HG02610 (cell line): ENCODE data around the gene TBC1D9B.

Experiments used
- ATAC-seq: cut with Tn5 transposase; IDR thresholded peaks from one replicate; pipeline ENCODE4 v1.9.1; 2021; ENCODE audit warnings: mild to moderate bottlenecking, moderate library complexity; ENCODE audit not compliant: unreplicated experiment

TBC1D9B gene

DNA sequence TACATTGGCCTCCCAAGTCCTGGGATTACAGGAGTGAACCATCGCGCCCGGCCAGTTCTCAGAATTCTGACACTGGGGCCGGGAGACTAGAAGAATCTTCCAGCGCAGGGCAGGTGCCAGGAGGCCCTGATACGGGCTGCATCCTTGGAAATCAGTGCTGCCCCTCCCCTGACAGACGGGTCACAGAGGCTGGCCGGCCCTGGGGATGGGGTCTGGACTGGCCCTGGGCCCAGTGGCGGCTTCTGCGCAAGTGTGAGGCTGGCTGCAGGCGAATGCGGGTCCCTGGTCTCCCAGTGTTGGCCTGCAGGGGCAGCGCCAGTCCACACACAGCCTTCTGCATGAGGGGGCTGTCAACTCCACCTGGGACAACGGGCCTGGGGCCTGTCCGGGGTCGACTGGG is 831 bp upstream of the TBC1D9B start:
- no peak for ATAC-seq

DNA sequence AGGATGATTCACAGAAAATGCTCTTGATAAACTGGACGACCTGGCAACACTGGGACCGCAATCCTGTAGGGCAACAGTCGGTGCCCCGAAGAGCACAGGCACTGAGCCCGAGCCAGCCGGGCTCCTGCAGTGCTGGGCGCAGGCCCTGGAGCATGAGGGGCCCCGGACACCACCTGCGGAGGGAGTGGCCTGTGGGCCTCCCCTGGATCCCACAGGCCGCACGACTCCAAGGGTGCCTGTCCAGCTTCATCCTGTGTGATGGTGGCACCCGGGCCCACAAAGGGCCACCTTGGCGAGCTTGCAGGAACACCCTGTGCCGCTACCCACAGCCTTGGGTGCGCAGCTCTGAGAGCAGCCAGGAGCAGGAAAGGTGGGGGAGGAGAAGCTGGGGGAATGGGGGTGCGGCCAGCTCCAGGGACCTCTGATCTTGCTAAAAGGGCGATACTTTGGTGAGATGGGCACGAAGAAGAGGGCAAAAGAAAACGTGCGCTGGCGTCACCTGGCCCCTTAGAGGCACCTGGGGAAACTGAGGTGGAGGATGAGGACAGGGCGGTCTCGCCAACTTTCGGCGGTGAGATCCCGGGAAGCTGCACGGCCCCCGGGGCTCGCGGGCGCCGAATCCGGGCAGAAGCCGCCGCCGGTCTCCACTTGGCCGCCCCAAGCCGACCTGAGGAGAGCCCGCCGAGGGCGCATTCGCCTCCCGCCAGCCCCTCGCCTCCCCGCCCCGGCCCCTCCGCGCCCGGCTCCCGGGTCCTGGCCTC is 722 bp downstream of the TBC1D9B start:
- ATAC-seq = peak; percentile 13

DNA sequence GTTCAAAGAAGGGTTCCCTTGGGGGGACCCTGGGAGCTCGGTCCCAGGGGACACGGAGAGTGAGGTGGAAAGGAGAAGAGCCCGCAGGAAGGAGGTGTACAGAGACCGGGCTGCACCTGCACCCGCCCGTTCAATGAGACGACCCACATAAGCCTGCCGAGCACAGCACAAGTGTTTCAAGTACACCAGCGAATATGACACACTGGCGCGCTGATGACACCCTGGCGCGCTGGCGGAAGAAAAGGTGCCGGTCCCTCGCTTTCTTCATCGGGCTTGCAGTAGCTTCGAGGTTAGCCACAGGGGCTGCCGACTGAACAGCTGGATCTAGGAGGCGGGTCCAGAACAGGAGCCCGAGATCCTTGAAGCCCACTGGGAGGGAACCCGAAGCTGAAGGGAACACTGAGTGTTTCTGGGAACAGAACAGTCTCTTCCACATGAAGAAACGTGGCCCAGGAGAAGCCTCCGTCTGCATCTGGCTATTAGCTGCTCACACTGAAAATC is 1.4 kb downstream of the TBC1D9B start:
- ATAC-seq = no peak

DNA sequence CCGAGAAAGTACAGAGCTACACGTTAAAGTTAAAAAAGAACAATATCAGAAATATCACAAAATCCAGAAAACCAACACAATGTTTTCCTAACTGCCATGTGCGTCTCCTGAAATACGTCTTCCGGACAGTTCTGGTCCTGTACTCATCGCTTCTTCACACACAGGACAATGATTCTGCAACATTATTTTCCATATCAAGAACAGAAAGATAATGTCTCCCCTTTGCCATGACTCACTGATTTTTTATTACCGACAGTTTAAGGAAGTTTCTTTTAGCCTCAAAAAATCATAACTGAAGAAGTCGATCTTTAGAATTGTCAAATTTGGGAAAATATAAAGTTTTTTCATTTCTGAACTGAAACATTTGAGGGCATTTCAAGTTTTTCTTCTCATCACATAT is 2.5 kb downstream of the TBC1D9B start:
- no peak for ATAC-seq

DNA sequence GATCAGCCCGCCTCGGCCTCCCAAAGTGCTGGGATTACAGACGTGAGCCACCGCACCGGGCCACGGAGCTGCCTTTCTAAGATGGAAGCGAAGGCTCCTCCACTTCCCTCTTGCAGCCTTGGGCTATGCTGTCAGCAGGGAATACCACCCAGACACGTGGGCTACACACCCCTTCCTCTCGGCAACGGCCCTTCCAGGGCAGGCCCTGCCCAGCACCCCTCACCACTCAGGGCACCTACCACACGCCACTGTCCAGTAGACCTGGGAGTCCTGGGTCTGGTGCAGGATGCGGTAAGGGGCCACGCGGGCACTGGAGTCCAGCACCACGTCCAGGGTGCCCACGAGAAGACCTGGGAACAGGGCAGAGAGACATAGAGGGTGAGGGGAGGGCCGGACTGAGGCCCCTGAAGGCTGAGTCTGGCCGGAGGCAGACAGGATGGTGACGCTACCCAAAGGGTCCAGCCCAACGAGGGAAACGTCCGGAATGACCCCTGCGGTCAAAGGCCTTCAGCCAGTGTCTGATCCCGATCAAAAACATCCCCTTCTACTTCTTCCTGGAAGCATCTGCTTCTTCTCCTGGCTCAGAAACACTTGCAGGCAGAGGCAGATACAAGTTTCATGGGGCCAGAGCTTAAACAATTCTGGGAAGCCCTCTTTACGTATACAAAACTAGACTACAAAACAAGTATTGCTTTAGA is 3.1 kb downstream of the TBC1D9B start:
- no peak for ATAC-seq

DNA sequence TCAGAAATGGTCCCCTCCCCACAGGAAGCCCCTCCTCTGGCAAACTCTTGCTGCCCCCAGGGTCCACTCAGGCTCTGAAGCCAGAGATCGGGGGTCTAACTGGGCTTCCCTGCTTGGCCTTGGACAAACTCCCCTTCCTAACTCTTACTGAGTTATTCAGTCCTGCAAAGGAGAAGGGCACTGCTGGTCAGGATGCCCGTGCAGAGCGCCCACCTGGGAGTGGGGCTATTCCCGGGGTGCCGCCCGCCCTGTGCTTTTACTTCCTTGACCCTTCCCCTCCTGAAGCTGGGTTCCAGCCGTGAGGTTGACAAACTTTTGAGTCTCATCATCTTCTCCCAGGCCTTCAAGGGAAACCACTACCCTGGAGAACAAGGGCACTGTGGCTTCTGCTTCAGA is 4.9 kb downstream of the TBC1D9B start:
- ATAC-seq = no peak

DNA sequence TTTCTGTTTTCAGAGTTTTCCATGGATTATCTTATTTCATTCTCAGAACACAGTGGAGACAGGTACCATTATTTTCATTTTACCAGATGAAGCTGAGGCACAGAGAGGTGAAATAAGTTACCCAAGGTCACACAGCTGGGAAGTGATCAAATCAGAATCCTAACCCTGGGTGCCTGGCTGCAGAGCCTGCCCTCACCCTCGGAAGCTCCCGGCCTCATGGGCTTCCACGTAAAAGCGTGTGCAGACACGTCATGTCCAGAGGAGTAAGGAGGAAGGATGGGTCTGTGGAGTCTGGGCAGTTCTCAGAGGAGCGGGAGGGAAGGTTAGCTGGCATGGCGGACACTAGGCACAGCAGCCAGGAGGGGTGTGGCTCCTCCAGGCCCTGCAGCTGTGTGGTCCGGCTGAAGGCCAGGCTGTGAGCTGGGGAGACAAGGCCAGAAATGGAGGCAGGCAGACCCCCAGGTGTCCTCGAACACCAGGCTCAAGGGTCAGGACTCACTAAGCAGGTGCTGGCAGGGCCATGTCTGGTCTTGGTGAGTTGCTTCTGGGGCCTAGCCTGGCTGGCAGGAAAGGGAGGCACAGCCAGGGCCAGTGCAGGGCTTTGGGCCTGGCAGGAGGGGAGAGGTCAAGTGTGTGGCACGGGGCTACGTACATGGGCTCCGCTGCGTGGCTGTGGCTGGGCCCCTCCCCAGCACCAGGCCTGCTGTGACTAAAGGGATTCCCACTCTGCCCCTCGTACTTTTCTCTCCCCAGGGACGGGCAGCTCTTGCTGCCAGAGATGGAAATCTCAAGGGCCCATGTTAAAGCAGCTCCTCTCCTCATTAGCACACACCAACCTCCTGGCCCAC is 5.6 kb downstream of the TBC1D9B start:
- ATAC-seq = no peak

DNA sequence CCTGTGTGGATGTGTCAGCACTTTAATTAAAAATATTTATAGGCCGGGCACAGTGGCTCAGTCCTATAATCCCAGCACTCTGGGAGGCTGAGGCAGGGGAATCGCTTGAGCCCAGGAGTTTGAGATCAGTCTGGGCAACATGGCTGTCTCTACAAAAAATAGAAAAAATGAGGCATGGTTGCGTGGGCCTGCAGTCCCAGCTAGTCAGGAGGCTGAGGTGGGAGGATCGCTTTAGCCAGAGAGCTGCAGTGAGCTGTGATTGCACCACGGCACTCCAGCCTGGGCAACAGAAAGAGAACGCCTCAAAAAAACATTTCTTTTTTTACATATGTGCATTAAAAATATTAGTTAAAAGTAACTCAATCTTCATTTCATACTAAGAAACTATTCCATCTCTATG is 6.2 kb downstream of the TBC1D9B start:
- ATAC-seq = no peak

DNA sequence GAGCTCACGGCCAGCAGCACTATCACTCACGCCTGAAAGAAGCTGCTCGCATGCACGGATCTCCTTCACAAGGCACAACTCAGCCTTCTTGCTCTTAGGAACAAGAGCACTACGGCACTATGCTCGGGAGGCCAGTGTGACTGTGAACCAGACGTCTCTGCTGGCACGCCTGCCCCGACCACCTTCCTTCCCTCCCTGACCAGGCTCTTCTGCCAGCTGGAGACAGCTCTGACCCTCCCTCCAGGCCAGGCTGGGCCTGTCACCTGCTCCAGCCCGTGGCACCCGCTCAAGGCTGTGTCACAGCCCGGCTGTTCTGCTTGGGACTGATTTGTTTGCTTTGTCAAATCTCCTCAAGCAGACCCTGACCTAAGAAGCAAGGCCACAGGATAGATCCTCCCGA is 7.0 kb downstream of the TBC1D9B start:
- ATAC-seq = no peak

DNA sequence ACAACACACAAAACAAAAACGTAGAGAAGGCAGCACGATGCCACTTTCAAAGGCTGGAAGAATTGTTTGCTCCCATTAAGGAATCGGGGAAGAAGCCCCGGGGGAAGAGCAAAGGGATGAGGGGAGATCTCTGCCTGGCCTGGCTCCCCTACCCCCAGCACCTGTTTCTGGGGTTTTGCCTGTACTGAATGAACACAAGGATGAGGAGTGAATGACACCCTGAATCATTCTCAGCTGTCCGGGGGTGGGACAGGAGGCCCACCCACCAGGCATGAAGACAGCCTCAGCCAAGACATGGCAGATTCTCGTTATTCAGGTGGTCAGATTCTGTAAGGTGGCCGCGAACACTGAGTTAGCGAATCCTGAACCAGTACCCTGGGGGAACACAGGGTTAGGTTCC is 7.5 kb downstream of the TBC1D9B start:
- ATAC-seq = no peak

DNA sequence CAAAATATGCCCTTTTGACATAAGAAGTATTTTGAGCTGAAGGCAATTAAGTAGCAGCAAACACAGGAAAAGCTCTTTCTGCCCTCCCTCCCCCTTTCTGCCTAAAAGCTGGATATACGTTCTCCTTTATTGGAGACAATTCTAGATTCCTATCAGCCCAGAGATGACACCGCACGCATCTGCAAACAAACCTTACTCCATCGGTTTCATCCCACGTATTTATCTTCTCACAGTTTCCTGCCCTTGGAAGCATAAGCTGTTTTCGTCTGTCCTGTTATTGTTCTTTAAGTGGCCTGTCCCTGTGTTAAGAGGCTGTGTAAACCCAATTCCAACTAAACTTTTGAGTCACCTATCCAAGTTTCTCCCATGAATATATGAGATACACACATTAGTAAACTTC is 11.8 kb downstream of the TBC1D9B start:
- no peak for ATAC-seq

DNA sequence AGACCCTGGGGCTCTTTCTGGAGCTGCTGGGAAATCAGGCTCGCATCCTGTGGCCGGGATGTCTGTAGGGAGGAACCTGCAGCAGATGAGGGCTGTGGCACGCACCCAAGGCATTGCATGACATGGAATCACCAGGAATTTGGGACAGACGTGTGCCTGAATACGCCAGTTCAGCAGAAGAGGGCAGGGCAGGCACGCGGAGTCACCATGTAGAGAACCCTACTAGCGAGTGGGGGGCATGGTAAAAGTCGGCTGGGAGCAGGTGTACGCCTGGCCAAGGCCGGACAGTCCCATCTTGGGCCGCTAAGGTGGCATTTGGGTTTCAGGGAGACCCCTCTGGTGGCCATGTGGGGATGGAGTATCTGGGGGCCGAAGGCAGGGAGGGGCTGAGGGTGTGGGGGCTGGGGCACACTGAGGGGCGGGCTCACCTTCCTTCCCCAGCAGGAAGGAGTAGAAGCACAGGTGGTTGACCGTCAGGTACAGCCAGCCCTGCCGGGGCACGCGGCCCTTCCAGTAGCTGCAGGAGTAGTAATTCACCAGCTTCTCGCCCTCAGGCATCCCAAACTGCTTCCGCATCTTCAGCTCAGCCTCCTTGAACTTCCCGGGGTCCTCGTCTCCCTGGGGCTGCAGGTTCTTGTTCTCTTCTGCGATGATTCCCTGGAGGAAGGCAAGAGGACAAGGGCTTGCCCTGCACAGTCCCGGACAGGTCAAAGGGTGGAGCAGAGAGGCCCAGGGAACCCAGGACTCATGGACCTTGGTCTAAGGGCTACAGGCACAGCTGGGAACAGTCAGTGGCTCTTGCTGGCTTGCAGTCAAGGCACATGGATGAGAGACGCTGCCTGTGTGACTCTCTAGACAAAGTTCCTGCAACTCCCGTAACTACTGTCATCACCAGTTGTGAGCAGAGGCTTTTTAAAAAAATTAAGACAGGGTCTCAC is 13.5 kb downstream of the TBC1D9B start:
- ATAC-seq = no peak

DNA sequence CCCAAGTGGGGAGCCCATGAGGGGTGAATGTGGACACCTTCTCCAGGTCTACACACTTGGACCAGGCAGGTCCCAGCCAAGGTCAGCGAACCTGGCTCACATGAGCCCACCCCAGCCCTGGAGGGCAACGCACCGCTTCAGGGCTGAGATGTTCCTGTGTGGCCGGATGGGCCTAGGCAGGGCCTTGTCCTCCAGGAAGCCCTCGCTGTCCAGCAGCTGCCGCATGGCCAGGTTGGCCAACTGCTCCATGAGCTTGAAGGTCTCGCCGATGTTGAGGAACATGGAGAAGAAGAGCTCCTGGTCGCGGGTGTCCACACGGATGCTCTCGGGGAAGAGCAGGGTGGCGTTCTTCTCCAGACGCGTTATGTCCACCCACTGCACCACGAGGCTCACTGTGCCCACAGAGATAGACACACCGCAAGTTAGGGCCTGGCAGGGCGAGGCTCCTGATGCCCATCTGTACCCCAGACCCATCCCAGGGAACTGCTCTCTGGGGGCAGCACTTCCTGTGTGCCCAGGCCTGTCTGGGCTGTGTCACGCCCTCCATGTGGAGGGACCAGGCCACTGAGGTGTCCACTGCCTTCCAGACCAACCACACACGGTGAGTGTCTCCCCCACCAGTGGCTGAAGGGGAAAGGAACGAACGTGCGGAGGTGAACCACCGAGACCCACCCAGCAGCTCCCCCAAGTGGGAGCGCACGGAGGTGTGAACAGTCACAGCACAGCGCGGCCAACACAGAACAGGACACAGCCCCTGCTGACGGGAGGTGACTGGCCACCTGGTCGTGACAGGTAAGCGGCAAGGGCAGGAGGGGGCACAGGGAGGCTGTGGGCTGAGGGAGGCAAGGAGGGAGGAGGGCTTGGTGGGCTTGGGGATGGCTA is 14.4 kb downstream of the TBC1D9B start:
- ATAC-seq = no peak

DNA sequence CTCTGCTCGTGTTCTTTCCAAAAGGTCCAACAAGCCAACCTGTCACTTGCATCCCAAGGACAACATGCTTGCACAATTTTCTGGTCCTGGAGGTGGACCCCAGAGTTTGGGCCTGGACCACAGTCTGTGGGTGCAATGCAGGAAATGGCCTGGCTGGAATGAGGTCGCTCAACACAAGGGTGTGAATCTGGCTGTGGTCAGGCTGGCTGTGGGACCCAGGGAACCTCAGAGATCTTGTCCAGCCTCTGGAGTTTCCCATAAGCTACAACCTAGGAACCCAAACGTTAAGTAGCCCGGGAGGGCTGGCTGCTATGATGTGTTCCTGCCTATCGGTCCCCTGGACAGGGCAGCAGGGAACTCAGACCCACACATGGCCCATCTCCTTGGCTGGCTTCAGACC is 15.4 kb downstream of the TBC1D9B start:
- ATAC-seq = no peak

DNA sequence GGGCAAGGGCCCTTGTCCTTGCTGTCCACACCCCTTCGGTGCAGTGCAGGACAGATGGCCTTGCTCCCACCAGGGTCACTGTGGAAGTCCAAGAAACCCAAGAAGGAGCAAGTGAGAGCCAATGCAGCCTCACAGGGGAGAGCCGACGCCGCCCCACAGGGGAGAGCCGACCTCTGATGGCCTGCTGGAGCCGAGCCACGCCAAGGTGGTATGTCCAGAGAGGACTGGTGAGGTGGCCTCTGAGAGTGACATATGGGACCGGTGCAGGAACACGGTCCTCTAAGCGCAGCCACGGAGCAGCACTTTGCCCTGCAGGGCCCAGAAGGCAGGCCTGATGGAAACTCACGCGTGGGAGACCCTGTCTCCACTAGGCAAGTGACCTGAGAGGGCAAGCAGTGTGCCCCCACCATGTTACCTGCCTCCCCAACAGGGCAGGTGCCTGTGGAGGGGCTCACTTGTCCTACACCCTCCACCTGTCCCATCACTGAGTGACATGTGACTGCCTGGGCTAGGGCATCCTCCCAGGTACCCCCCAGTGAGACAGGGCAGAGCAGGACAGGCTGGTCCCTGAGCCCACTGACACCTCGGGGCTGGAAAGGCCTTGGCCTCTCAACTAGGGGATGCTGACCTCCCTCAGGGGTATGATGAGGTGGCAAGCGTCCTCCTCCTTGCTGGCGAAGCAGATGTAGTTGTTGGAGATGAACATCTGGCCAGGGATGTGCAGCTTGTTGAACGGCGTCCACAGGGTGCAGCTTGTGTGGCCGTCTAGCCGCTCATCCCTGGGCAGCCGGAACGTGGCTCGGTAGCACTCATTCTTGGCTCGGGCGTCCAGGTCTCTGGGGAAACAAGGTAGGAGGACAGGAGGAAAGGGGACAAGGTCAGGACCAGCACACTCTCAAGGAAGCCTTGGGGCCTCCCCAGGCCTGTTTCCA is 16.7 kb downstream of the TBC1D9B start:
- ATAC-seq = no peak

DNA sequence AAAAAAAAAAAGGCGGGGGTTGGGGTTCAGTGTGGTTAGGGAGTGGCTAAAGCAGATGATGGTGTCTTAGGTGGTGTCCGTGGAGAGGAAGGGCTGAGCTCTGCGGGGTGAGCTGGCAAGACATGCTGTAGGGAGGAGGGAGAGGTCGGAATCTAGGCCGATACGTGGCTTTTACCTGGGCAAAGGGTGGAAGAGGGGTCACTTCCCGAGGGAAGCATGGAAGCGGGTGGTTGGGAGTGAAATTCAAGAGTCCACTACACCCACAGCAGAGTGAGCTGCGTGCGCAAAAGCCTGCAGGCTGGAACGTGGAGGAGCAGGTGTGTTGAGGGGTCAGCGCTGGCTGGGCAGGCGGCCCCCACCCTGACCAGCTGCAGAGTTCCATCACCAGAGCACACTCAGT is 17.8 kb downstream of the TBC1D9B start:
- no peak for ATAC-seq

DNA sequence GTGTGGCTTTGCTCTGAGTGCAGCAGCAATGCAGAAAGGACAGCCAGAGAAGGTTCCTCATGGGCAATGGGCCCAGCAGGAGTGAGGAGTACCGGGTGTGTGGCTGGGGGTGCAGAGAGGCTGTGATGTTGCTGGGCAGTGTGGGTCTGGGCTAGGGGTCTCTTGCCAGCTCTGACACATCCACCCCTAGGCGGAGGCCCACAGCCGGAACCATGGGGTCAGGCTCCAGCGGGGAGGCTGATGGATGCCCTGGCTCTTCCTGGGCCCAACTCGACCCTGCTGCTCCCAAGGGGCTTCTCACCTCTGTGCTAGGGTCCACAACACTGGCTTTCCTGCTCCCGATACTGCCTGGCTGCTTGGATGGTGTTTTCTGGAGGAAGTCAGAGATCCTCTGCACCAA is 19.9 kb downstream of the TBC1D9B start:
- no peak for ATAC-seq

DNA sequence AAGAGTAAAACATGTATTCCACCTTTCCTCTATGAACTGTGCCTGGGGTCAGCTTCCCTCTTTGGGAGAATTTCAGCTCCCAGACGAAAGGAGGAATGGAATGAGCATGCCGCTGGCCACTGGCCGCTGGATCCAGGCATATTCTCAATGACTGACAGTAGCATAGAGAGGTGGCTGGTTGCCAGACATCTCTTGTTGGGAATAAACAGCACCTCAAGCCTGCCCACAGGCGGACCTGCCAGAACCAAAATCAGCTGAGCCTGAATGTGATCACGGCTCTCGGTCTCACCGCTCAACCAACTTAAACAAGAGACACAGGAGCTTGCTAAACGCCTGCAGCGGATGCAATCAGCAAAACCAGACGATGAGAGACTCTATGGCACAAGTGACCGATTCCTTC is 20.6 kb downstream of the TBC1D9B start:
- no peak for ATAC-seq
